Activated T-helper 17 cell treated with anti-CD3 and anti-CD28 coated beads, Interleukin-2, amount 50 U/mL, for 72 hours (primary cell): Measurements from ENCODE around the gene CALML4. TPM values are rescaled to one million over a fixed set of nuclear protein-coding genes. Genes with fewer than 3 reads are reported as not detected.

Experiments
- total RNA-seq, 2 donors: library from RNA; stranded (reverse); gene quantifications; one replicate each; pipeline ENCODE4 v1.2.3, GENCODE V29; 2022

CALML4 gene
- total RNA-seq, 2 donors from 2014 or later = 8.0 to 12.5 TPM

Other genes starting within 250 kb of the CALML4 start
- gene PIAS1, start 151.0 kb downstream of the CALML4 start, total RNA-seq = 10 to 100 TPM; 31.3 to 42.7 TPM
- gene CLN6, start 24.4 kb upstream of the CALML4 start, total RNA-seq = 10 to 100 TPM; 44.2 to 69.7 TPM
- 10 to 100 TPM; 35.1 to 43.6 TPM for gene FEM1B, start 72.4 kb upstream of the CALML4 start, total RNA-seq
- gene ITGA11, start 226.8 kb upstream of the CALML4 start, total RNA-seq = 10 to 100 TPM in 1 of 2 donors, under 1 TPM in 1; 0.95 to 13.1 TPM